Osteocyte (in vitro differentiated cells): ENCODE data around the gene CD180. TPM values are rescaled to one million over a fixed set of nuclear protein-coding genes. Genes with fewer than 3 reads are reported as not detected.

Source experiments
- DNase-seq: peaks from one replicate; pipeline ENCODE4 v3.0.0; 2021; ENCODE audit warnings: mixed read lengths; ENCODE audit not compliant: unreplicated experiment; ENCODE audit errors: extremely low spot score
- H3K27ac Mint-ChIP-seq: one replicate; pipeline ENCODE4 v1.8.0; 2021; ENCODE audit warnings: mild to moderate bottlenecking, mixed read lengths; ENCODE audit not compliant: unreplicated experiment
- H3K27me3 Mint-ChIP-seq: one replicate; pipeline ENCODE4 v1.8.0; 2021; ENCODE audit warnings: mixed read lengths; ENCODE audit not compliant: unreplicated experiment
- H3K36me3 Mint-ChIP-seq: one replicate; pipeline ENCODE4 v1.8.0; 2021; ENCODE audit warnings: mixed read lengths; ENCODE audit not compliant: unreplicated experiment
- H3K4me1 Mint-ChIP-seq: one replicate; pipeline ENCODE4 v1.8.0; 2021; ENCODE audit warnings: mixed read lengths; ENCODE audit not compliant: unreplicated experiment
- H3K4me3 Mint-ChIP-seq: one replicate; pipeline ENCODE4 v1.8.0; 2021; ENCODE audit warnings: mild to moderate bottlenecking, moderate library complexity, mixed read lengths; ENCODE audit not compliant: unreplicated experiment
- H3K9me3 Mint-ChIP-seq: one replicate; pipeline ENCODE4 v1.8.0; 2021; ENCODE audit warnings: mixed read lengths; ENCODE audit not compliant: unreplicated experiment
- CTCF ChIP-seq: fragments of 200-600 bp; sonication (generic); IDR thresholded peaks from 2 replicates; pipeline ENCODE4 v1.5.0; 2021; ENCODE audit warnings: antibody characterized with exemption, mild to moderate bottlenecking, moderate library complexity
- total RNA-seq: library from RNA; stranded (reverse); gene quantifications from 2 replicates; pipeline ENCODE4 v1.2.1, GENCODE V29; 2021

The CD180 gene
- total RNA-seq, 1 donor from 2014 or later: not detected

- no peak overlapping the region for H3K27ac Mint-ChIP-seq
- H3K9me3 Mint-ChIP-seq: no peaks in the 10 kb centered on the region
- no peak for DNase-seq
- peaks cover 15% of the 10 kb centered on the region for H3K4me1 Mint-ChIP-seq
- no peaks in the 10 kb centered on the region for H3K27me3 Mint-ChIP-seq
- no peak overlapping the region for H3K4me3 Mint-ChIP-seq
- no peaks in the 10 kb centered on the region for H3K36me3 Mint-ChIP-seq
- no peak for TF ChIP-seq CTCF
Measured at GRCh38 chr5:67243349-67243748, 46.8 kb upstream of the CD180 start.

GRCh38 chr5:67241326-67241725 lies 44.7 kb upstream of the CD180 start:
- TF ChIP-seq CTCF: no peak
- H3K27me3 Mint-ChIP-seq: no peaks in the 10 kb centered on the region
- peaks cover 11% of the 10 kb centered on the region for H3K4me1 Mint-ChIP-seq
- H3K36me3 Mint-ChIP-seq: no peaks in the 10 kb centered on the region
- H3K4me3 Mint-ChIP-seq: no peak overlapping the region
- no peak overlapping the region for H3K27ac Mint-ChIP-seq
- H3K9me3 Mint-ChIP-seq: no peaks in the 10 kb centered on the region
- DNase-seq: no peak

DNA sequence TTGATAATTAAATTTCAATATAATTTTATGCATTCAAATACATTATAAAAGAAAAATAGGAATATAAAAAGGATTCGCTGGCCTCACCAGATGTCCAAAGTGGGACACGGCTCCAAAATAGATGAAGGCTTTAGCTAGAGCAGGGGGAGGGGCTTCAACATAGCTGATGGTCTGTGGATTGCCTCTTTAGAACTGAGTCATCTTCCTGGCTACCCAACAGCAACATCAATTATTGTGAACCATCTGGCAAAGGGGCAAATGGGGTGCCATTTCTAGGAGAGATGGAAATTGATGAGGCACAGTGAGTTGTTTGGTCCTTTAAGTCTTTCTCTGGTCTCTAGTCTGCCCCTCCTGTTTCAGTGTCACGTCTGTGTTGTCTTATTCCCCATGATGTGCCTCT lies 44.2 kb upstream of the CD180 start:
- H3K4me1 Mint-ChIP-seq: peaks cover 11% of the 10 kb centered on the region
- DNase-seq: no peak
- no peak overlapping the region for H3K4me3 Mint-ChIP-seq
- TF ChIP-seq CTCF: no peak
- H3K27me3 Mint-ChIP-seq: no peaks in the 10 kb centered on the region
- H3K36me3 Mint-ChIP-seq: no peaks in the 10 kb centered on the region
- H3K27ac Mint-ChIP-seq: no peak overlapping the region
- H3K9me3 Mint-ChIP-seq: no peaks in the 10 kb centered on the region

DNA sequence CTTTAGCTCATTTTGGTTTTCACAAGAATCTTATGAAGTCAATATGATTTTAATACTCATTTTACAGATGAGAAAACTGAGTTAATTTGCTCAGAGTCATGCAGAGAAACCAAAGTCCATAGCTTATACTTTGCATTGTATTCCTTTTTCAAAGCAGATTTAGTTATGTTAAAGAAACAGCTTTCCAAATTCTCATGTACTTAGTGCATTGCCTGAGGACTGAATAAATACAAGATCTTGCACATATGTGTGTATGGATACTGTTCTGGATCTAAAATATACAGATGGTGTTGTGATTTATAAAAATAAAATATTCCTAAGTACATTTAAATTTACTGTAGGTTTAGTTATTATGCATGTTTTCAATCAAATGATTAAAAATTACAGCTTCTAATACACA lies 43.5 kb upstream of the CD180 start:
- H3K4me1 Mint-ChIP-seq: peaks cover 15% of the 10 kb centered on the region
- DNase-seq: no peak
- H3K27ac Mint-ChIP-seq: no peak overlapping the region
- H3K4me3 Mint-ChIP-seq: no peak overlapping the region
- no peaks in the 10 kb centered on the region for H3K9me3 Mint-ChIP-seq
- H3K36me3 Mint-ChIP-seq: no peaks in the 10 kb centered on the region
- no peak for TF ChIP-seq CTCF
- no peaks in the 10 kb centered on the region for H3K27me3 Mint-ChIP-seq

DNA sequence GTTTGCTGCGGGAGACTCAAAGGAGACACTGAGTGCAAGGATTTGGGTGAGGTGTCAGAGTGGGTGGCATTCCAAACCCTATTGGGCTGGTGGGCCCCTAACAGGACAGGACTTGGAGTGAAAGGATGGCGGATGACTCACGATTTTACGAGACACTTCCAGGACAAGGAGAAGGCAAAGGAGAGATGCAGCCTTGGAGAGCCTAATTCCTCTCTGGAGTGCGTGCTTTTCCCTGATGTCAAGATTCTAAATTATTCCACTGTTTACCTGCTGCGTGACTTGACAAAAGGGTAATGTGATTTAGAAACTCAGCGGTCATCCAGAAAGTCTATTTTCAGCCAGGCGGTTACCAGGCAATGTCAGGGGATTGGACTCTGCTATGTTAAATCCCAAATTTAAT lies 41.6 kb upstream of the CD180 start:
- H3K4me3 Mint-ChIP-seq: no peak overlapping the region
- H3K4me1 Mint-ChIP-seq: peaks cover 21% of the 10 kb centered on the region
- no peak for TF ChIP-seq CTCF
- H3K27ac Mint-ChIP-seq: no peak overlapping the region
- DNase-seq: no peak
- no peaks in the 10 kb centered on the region for H3K36me3 Mint-ChIP-seq
- no peaks in the 10 kb centered on the region for H3K9me3 Mint-ChIP-seq
- H3K27me3 Mint-ChIP-seq: no peaks in the 10 kb centered on the region
